MM.1S (cell line): Measurements from ENCODE around the gene CTNNA2.

Experiments
- DNase-seq: peaks from one replicate; pipeline ENCODE4 v3.0.0-alpha.2; 2015
- H2AFZ ChIP-seq: fragments of 300-600 bp; sonication (generic); 2 replicates; pipeline ENCODE4 v1.6.0; 2016; ENCODE audit warnings: antibody characterized with exemption, low read length
- H3F3A ChIP-seq: fragments of 300-600 bp; sonication (generic); 2 replicates; pipeline ENCODE4 v1.6.1; 2016; ENCODE audit warnings: mild to moderate bottlenecking, antibody characterized with exemption, low read length, moderate library complexity, mixed read lengths; ENCODE audit not compliant: insufficient read depth
- H3K27ac ChIP-seq: fragments of 300-600 bp; sonication (generic); 2 replicates; pipeline ENCODE4 v1.5.1; 2016; ENCODE audit warnings: mild to moderate bottlenecking, low read length
- H3K27me3 ChIP-seq: fragments of 300-600 bp; sonication (generic); replicated peaks from 2 replicates; pipeline ENCODE4 v1.6.0; 2016; ENCODE audit warnings: low read length; ENCODE audit not compliant: insufficient read depth
- H3K36me3 ChIP-seq: fragments of 300-600 bp; sonication (generic); replicated peaks from 2 replicates; pipeline ENCODE4 v1.6.1; 2016; ENCODE audit warnings: mild to moderate bottlenecking, low read length, mixed read lengths; ENCODE audit not compliant: insufficient read depth
- H3K4me1 ChIP-seq: fragments of 300-600 bp; sonication (generic); 2 replicates; pipeline ENCODE4 v1.6.1; 2016; ENCODE audit warnings: low read length, mixed read lengths
- H3K4me2 ChIP-seq: fragments of 300-600 bp; sonication (generic); 2 replicates; pipeline ENCODE4 v1.6.0; 2016; ENCODE audit warnings: low read depth, low read length
- H3K4me3 ChIP-seq: fragments of 300-600 bp; sonication (generic); 2 replicates; pipeline ENCODE4 v1.5.1; 2016; ENCODE audit warnings: low read length, mixed read lengths
- H3K79me2 ChIP-seq: fragments of 300-600 bp; sonication (generic); 2 replicates; pipeline ENCODE4 v1.6.1; 2016; ENCODE audit warnings: mixed run types, low read length, mixed read lengths
- H3K9ac ChIP-seq: fragments of 300-600 bp; sonication (generic); 2 replicates; pipeline ENCODE4 v1.6.1; 2016; ENCODE audit warnings: low read length, mixed read lengths
- H3K9me2 ChIP-seq: fragments of 300-600 bp; sonication (generic); replicated peaks from 2 replicates; pipeline ENCODE4 v1.6.1; 2016; ENCODE audit warnings: mild to moderate bottlenecking, low read length, mixed read lengths; ENCODE audit not compliant: insufficient read depth
- H3K9me3 ChIP-seq: fragments of 300-600 bp; sonication (generic); replicated peaks from 2 replicates; pipeline ENCODE4 v1.6.1; 2016; ENCODE audit warnings: mild to moderate bottlenecking, low read length, mixed read lengths; ENCODE audit not compliant: insufficient read depth
- H4K20me1 ChIP-seq: fragments of 300-600 bp; sonication (generic); 2 replicates; pipeline ENCODE4 v1.6.1; 2016; ENCODE audit warnings: mild to moderate bottlenecking, low read length, moderate library complexity, mixed read lengths; ENCODE audit not compliant: insufficient read depth
- CTCF ChIP-seq: fragments of 300-600 bp; sonication (generic); IDR thresholded peaks from 2 replicates; pipeline ENCODE4 v1.5.1; 2016; ENCODE audit warnings: antibody characterized with exemption, low read length, mixed read lengths
- EZH2 ChIP-seq: fragments of 300-600 bp; sonication (generic); optimal IDR thresholded peaks from 2 replicates; pipeline ENCODE3; 2017; ENCODE audit warnings: low read depth, mild to moderate bottlenecking, antibody characterized with exemption, low read length, mixed read lengths
- EZH2phosphoT487 ChIP-seq: fragments of 300-600 bp; sonication (generic); IDR thresholded peaks from 2 replicates; pipeline ENCODE4 v1.6.1; 2018; ENCODE audit warnings: antibody characterized with exemption, low read length

CTNNA2 gene

GRCh38 chr2:79910643-79911042, 397.8 kb downstream of the CTNNA2 start:
- Histone ChIP-seq H3K27ac (no peak overlapping the region), H3K4me1 (no peaks in the 10 kb centered on the region), H3K9me3 (no peaks in the 10 kb centered on the region), H4K20me1 (no peaks in the 10 kb centered on the region), H2AFZ (no peak overlapping the region), H3F3A (no peaks in the 10 kb centered on the region), H3K4me2 (no peak overlapping the region), H3K9me2 (no peaks in the 10 kb centered on the region), H3K9ac (no peak overlapping the region), H3K79me2 (no peaks in the 10 kb centered on the region), H3K36me3 (no peaks in the 10 kb centered on the region), H3K4me3 (no peak overlapping the region), H3K27me3 (no peaks in the 10 kb centered on the region)
- TF ChIP-seq CTCF, result no peak
- TF ChIP-seq EZH2phosphoT487, result no peak
- TF ChIP-seq EZH2, result no peak
- no peak for DNase-seq

- no peaks in the 10 kb centered on the region for H3K9me3 ChIP-seq
- TF ChIP-seq CTCF (no peak), EZH2phosphoT487 (no peak), EZH2 (no peak)
- H3K27ac ChIP-seq, result no peak overlapping the region
- no peak for DNase-seq
- H3K9me2 ChIP-seq, result no peaks in the 10 kb centered on the region
- no peaks in the 10 kb centered on the region for H3F3A ChIP-seq
- H3K36me3 ChIP-seq, result no peaks in the 10 kb centered on the region
- no peak overlapping the region for H3K4me2 ChIP-seq
- H3K9ac ChIP-seq, result no peak overlapping the region
- no peak overlapping the region for H3K4me3 ChIP-seq
- no peaks in the 10 kb centered on the region for H4K20me1 ChIP-seq
- H3K79me2 ChIP-seq, result no peaks in the 10 kb centered on the region
- no peaks in the 10 kb centered on the region for H3K27me3 ChIP-seq
- no peaks in the 10 kb centered on the region for H3K4me1 ChIP-seq
- H2AFZ ChIP-seq, result no peak overlapping the region
Measured at GRCh38 chr2:79915455-79915854, 402.6 kb downstream of the CTNNA2 start.

- Histone ChIP-seq H4K20me1 (no peaks in the 10 kb centered on the region), H3K27me3 (no peaks in the 10 kb centered on the region), H2AFZ (no peak overlapping the region), H3K4me1 (no peaks in the 10 kb centered on the region), H3K27ac (no peak overlapping the region), H3K79me2 (no peaks in the 10 kb centered on the region), H3K36me3 (no peaks in the 10 kb centered on the region), H3K9me2 (no peaks in the 10 kb centered on the region), H3K9ac (no peak overlapping the region), H3K9me3 (no peaks in the 10 kb centered on the region), H3F3A (no peaks in the 10 kb centered on the region), H3K4me3 (no peak overlapping the region), H3K4me2 (no peak overlapping the region)
- TF ChIP-seq EZH2phosphoT487 (no peak), EZH2 (no peak), CTCF (no peak)
- DNase-seq, result no peak
Measured at GRCh38 chr2:79916285-79916684, 403.4 kb downstream of the CTNNA2 start.
